WTC11 (cell line): ENCODE measurements around the gene PLIN3. TPM values are rescaled to one million over a fixed set of nuclear protein-coding genes. Genes with fewer than 3 reads are reported as not detected.
A peak's percentile ranks its signal among the peaks of the same experiment; 100 is the strongest.

Experiments used
- ATAC-seq: fragments of 200-7000 bp; cut with Tn5 transposase; 2 replicates; pipeline ENCODE4 v1.10.0; 2021; ENCODE audit warnings: mild to moderate bottlenecking, moderate library complexity
- CTCF ChIA-PET: fragments of 300-600 bp; sonication (Branson Sonifier 250); formaldehyde crosslinking; loops from one replicate; lab custom pipeline; 2021; ENCODE audit warnings: antibody characterized with exemption; lab: Charles Lee
- POLR2A ChIA-PET: fragments of 350-600 bp; sonication (Branson Sonifier 250); formaldehyde crosslinking; loops from one replicate; lab custom pipeline; 2021; ENCODE audit warnings: antibody characterized with exemption; lab: Charles Lee
- DNase-seq: peaks from one replicate; pipeline ENCODE4 v3.0.0; 2021; ENCODE audit warnings: low spot score
- H3K27ac Mint-ChIP-seq: 2 replicates; pipeline ENCODE4 v1.8.0; 2021; ENCODE audit warnings: mixed read lengths
- H3K27me3 Mint-ChIP-seq: 2 replicates; pipeline ENCODE4 v1.8.0; 2021; ENCODE audit warnings: low read depth, mild to moderate bottlenecking, moderate library complexity, mixed read lengths
- H3K36me3 Mint-ChIP-seq: 2 replicates; pipeline ENCODE4 v1.8.0; 2021; ENCODE audit warnings: mixed read lengths
- H3K4me1 Mint-ChIP-seq: 2 replicates; pipeline ENCODE4 v1.8.0; 2022; ENCODE audit warnings: mixed read lengths
- H3K4me3 Mint-ChIP-seq: 2 replicates; pipeline ENCODE4 v1.8.0; 2021; ENCODE audit warnings: mild to moderate bottlenecking, moderate library complexity, mixed read lengths
- H3K9me3 Mint-ChIP-seq: 2 replicates; pipeline ENCODE4 v1.8.0; 2021; ENCODE audit warnings: mixed read lengths
- CBFB ChIP-seq: sonication (generic); formaldehyde crosslinking; IDR thresholded peaks from 2 replicates; pipeline ENCODE4 v1.8.1; 2022; ENCODE audit warnings: mild to moderate bottlenecking, low read depth, missing genetic modification reagents
- ESRRA ChIP-seq: sonication (generic); formaldehyde crosslinking; IDR thresholded peaks from 2 replicates; pipeline ENCODE4 v1.8.1; 2022; ENCODE audit warnings: mild to moderate bottlenecking, missing genetic modification reagents, borderline replicate concordance
- JAZF1 ChIP-seq: fragments of 250-450 bp; sonication (Bioruptor Pico); IDR thresholded peaks from 2 replicates; pipeline ENCODE4 v1.9.0; 2021; ENCODE audit warnings: moderate library complexity, mild to moderate bottlenecking, inconsistent platforms
- JUN ChIP-seq: sonication (generic); formaldehyde crosslinking; IDR thresholded peaks from 2 replicates; pipeline ENCODE4 v1.8.0; 2023; ENCODE audit warnings: mild to moderate bottlenecking, missing genetic modification reagents
- MXD4 ChIP-seq: fragments of 250-450 bp; sonication (Bioruptor Pico); IDR thresholded peaks from 2 replicates; pipeline ENCODE4 v1.8.0; 2021; ENCODE audit warnings: mild to moderate bottlenecking, moderate library complexity, borderline replicate concordance
- MYBL2 ChIP-seq: sonication (generic); formaldehyde crosslinking; IDR thresholded peaks from 2 replicates; pipeline ENCODE4 v1.8.1; 2023; ENCODE audit warnings: mild to moderate bottlenecking, moderate library complexity, missing genetic modification reagents
- NFYB ChIP-seq: sonication (generic); formaldehyde crosslinking; conservative IDR thresholded peaks from 2 replicates; pipeline ENCODE4 v1.8.0; 2022; ENCODE audit warnings: low read depth, missing genetic modification reagents
- NR2C2 ChIP-seq: sonication (generic); formaldehyde crosslinking; IDR thresholded peaks from 2 replicates; pipeline ENCODE4 v1.8.0; 2022; ENCODE audit warnings: mild to moderate bottlenecking, missing genetic modification reagents
- OVOL2 ChIP-seq: fragments of 250-450 bp; sonication (Bioruptor Pico); IDR thresholded peaks from 2 replicates; pipeline ENCODE4 v1.9.0; 2021; ENCODE audit warnings: mild to moderate bottlenecking, borderline replicate concordance
- SMAD4 ChIP-seq: sonication (generic); formaldehyde crosslinking; IDR thresholded peaks from 2 replicates; pipeline ENCODE4 v1.8.0; 2022; ENCODE audit warnings: mild to moderate bottlenecking, missing genetic modification reagents
- ZNF416 ChIP-seq: fragments of 250-450 bp; sonication (Bioruptor Pico); IDR thresholded peaks from 2 replicates; pipeline ENCODE4 v1.9.0; 2021; ENCODE audit warnings: mild to moderate bottlenecking, inconsistent platforms
- ZNF671 ChIP-seq: fragments of 250-450 bp; sonication (Bioruptor Pico); IDR thresholded peaks from 2 replicates; pipeline ENCODE4 v1.8.0; 2021; ENCODE audit warnings: mild to moderate bottlenecking
- total RNA-seq: library from RNA; stranded (reverse); gene quantifications from 3 replicates; pipeline ENCODE4 v1.2.3, GENCODE V29; 2021
- TF ChIP-seq, protein P1 (sequence below): sonication (generic); formaldehyde crosslinking; IDR thresholded peaks from 2 replicates; pipeline ENCODE4 v1.8.1; 2022; ENCODE audit warnings: low read depth, mild to moderate bottlenecking, moderate library complexity, missing genetic modification reagents, borderline replicate concordance
- TF ChIP-seq, protein P2 (sequence below): fragments of 250-450 bp; sonication (Bioruptor Pico); IDR thresholded peaks from 2 replicates; pipeline ENCODE4 v1.9.0; 2021; ENCODE audit warnings: mild to moderate bottlenecking, borderline replicate concordance
- TF ChIP-seq, protein P3 (sequence below): sonication (generic); formaldehyde crosslinking; IDR thresholded peaks from 2 replicates; pipeline ENCODE4 v1.8.1; 2023; ENCODE audit warnings: mild to moderate bottlenecking, missing genetic modification reagents, moderate library complexity
- TF ChIP-seq, protein P4 (sequence below): sonication (generic); formaldehyde crosslinking; IDR thresholded peaks from 2 replicates; pipeline ENCODE4 v1.8.1; 2022; ENCODE audit warnings: low read depth, missing genetic modification reagents, borderline replicate concordance
- TF ChIP-seq, protein P5 (sequence below): fragments of 250-450 bp; sonication (Bioruptor Pico); IDR thresholded peaks from 2 replicates; pipeline ENCODE4 v1.8.0; 2021; ENCODE audit warnings: mild to moderate bottlenecking
- TF ChIP-seq, protein P6 (sequence below): sonication (generic); formaldehyde crosslinking; IDR thresholded peaks from 2 replicates; pipeline ENCODE4 v1.8.0; 2022; ENCODE audit warnings: mild to moderate bottlenecking, missing genetic modification reagents
- TF ChIP-seq, protein P7 (sequence below): sonication (generic); formaldehyde crosslinking; IDR thresholded peaks from 2 replicates; pipeline ENCODE4 v1.8.1; 2022; ENCODE audit warnings: mild to moderate bottlenecking, moderate library complexity, missing genetic modification reagents

PLIN3 gene
- total RNA-seq, 1 experiment from 2014 or later = 61.3 TPM

DNA sequence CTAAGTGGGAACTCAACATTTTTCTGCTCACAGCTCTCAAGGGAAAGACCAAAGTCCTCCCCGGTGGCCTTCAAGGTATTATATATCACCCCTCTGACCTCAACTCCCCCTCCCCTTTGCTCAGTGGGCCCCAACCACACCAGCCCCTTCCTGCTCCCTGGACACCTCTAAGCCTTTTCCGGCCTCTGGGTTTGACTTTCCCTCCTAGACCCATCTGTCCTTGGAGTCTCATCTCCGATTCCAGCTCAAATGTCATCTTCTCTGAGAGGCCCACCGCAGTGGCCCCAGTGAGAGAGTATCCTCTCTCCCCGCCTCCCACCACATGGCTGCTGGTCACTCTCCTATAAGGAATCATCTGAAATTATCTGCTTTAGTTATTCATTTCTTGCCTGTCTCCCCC lies 40.9 kb upstream of the PLIN3 start:
- DNase-seq (no peak), ATAC-seq (no peak)
- Mint-ChIP-seq H3K27me3 (peaks cover 28% of the 10 kb centered on the region), H3K36me3 (peaks cover 3% of the 10 kb centered on the region; the same call in 1 of the 2 replicates), H3K9me3 (no peaks in the 10 kb centered on the region), H3K27ac (no peak overlapping the region), H3K4me1 (peaks cover 22% of the 10 kb centered on the region), H3K4me3 (peak overlapping the region; percentile 43)
- ChIA-PET CTCF (interaction anchor here (1.0 to 1.2 kb wide), 3 partner anchors 57 to 99 kb away, joined by 3 to 6 read pairs (median 3); no protein-coding TSS in a partner anchor), POLR2A (interaction anchor here (0.6 kb wide), 1 partner anchor 36 kb away, joined by 4 read pairs; no protein-coding TSS in a partner anchor)
- TF ChIP-seq, protein P1, sequence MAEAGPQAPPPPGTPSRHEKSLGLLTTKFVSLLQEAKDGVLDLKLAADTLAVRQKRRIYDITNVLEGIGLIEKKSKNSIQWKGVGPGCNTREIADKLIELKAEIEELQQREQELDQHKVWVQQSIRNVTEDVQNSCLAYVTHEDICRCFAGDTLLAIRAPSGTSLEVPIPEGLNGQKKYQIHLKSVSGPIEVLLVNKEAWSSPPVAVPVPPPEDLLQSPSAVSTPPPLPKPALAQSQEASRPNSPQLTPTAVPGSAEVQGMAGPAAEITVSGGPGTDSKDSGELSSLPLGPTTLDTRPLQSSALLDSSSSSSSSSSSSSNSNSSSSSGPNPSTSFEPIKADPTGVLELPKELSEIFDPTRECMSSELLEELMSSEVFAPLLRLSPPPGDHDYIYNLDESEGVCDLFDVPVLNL (CRISPR knock-in tag) = no peak
- TF ChIP-seq, protein P2, sequence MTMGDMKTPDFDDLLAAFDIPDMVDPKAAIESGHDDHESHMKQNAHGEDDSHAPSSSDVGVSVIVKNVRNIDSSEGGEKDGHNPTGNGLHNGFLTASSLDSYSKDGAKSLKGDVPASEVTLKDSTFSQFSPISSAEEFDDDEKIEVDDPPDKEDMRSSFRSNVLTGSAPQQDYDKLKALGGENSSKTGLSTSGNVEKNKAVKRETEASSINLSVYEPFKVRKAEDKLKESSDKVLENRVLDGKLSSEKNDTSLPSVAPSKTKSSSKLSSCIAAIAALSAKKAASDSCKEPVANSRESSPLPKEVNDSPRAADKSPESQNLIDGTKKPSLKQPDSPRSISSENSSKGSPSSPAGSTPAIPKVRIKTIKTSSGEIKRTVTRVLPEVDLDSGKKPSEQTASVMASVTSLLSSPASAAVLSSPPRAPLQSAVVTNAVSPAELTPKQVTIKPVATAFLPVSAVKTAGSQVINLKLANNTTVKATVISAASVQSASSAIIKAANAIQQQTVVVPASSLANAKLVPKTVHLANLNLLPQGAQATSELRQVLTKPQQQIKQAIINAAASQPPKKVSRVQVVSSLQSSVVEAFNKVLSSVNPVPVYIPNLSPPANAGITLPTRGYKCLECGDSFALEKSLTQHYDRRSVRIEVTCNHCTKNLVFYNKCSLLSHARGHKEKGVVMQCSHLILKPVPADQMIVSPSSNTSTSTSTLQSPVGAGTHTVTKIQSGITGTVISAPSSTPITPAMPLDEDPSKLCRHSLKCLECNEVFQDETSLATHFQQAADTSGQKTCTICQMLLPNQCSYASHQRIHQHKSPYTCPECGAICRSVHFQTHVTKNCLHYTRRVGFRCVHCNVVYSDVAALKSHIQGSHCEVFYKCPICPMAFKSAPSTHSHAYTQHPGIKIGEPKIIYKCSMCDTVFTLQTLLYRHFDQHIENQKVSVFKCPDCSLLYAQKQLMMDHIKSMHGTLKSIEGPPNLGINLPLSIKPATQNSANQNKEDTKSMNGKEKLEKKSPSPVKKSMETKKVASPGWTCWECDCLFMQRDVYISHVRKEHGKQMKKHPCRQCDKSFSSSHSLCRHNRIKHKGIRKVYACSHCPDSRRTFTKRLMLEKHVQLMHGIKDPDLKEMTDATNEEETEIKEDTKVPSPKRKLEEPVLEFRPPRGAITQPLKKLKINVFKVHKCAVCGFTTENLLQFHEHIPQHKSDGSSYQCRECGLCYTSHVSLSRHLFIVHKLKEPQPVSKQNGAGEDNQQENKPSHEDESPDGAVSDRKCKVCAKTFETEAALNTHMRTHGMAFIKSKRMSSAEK (CRISPR knock-in tag) = no peak
- TF ChIP-seq NR2C2 (CRISPR knock-in tag) (no peak), JUN (CRISPR knock-in tag) (no peak), MXD4 (CRISPR knock-in tag) (no peak), ZNF671 (no peak), MYBL2 (CRISPR knock-in tag) (no peak), NFYB (CRISPR knock-in tag) (no peak), ZNF416 (CRISPR knock-in tag) (no peak), CBFB (CRISPR knock-in tag) (no peak), OVOL2 (CRISPR knock-in tag) (no peak), SMAD4 (no peak), JAZF1 (CRISPR knock-in tag) (no peak), ESRRA (CRISPR knock-in tag) (no peak)
- TF ChIP-seq, protein P3, sequence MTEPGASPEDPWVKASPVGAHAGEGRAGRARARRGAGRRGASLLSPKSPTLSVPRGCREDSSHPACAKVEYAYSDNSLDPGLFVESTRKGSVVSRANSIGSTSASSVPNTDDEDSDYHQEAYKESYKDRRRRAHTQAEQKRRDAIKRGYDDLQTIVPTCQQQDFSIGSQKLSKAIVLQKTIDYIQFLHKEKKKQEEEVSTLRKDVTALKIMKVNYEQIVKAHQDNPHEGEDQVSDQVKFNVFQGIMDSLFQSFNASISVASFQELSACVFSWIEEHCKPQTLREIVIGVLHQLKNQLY (CRISPR knock-in tag) = no peak
- TF ChIP-seq, protein P4, sequence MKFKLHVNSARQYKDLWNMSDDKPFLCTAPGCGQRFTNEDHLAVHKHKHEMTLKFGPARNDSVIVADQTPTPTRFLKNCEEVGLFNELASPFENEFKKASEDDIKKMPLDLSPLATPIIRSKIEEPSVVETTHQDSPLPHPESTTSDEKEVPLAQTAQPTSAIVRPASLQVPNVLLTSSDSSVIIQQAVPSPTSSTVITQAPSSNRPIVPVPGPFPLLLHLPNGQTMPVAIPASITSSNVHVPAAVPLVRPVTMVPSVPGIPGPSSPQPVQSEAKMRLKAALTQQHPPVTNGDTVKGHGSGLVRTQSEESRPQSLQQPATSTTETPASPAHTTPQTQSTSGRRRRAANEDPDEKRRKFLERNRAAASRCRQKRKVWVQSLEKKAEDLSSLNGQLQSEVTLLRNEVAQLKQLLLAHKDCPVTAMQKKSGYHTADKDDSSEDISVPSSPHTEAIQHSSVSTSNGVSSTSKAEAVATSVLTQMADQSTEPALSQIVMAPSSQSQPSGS (CRISPR knock-in tag) = no peak
- TF ChIP-seq, protein P5, sequence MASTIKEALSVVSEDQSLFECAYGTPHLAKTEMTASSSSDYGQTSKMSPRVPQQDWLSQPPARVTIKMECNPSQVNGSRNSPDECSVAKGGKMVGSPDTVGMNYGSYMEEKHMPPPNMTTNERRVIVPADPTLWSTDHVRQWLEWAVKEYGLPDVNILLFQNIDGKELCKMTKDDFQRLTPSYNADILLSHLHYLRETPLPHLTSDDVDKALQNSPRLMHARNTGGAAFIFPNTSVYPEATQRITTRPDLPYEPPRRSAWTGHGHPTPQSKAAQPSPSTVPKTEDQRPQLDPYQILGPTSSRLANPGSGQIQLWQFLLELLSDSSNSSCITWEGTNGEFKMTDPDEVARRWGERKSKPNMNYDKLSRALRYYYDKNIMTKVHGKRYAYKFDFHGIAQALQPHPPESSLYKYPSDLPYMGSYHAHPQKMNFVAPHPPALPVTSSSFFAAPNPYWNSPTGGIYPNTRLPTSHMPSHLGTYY (CRISPR knock-in tag) = no peak
- TF ChIP-seq, protein P6, sequence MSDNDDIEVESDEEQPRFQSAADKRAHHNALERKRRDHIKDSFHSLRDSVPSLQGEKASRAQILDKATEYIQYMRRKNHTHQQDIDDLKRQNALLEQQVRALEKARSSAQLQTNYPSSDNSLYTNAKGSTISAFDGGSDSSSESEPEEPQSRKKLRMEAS (CRISPR knock-in tag) = no peak
- TF ChIP-seq, protein P7, sequence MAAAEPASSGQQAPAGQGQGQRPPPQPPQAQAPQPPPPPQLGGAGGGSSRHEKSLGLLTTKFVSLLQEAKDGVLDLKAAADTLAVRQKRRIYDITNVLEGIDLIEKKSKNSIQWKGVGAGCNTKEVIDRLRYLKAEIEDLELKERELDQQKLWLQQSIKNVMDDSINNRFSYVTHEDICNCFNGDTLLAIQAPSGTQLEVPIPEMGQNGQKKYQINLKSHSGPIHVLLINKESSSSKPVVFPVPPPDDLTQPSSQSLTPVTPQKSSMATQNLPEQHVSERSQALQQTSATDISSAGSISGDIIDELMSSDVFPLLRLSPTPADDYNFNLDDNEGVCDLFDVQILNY (CRISPR knock-in tag) = no peak
